Panc1 (cell line): ENCODE results near the gene SPRR2D.

Experiments used
- POLR2AphosphoS5 ChIP-seq: IDR thresholded peaks from 2 replicates; pipeline ENCODE4 v1.6.1; 2012; ENCODE audit warnings: mild to moderate bottlenecking, low read depth, low read length, moderate library complexity
- TF ChIP-seq, protein P1 (sequence below): fragments of 450-650 bp; IDR thresholded peaks from 2 replicates; pipeline ENCODE4 v1.5.1; 2017; ENCODE audit warnings: mild to moderate bottlenecking
- TF ChIP-seq, protein P2 (sequence below), 2 experiments: IDR thresholded peaks; 2 replicates each; pipeline ENCODE4 v1.6.1; 2011 to 2012; ENCODE audit warnings: low read depth in 2 of 2, control low read depth in 1 of 2, low read length in 1 of 2, mild to moderate bottlenecking in 1 of 2, moderate library complexity in 1 of 2; ENCODE audit not compliant: insufficient read depth in 1 of 2

DNA sequence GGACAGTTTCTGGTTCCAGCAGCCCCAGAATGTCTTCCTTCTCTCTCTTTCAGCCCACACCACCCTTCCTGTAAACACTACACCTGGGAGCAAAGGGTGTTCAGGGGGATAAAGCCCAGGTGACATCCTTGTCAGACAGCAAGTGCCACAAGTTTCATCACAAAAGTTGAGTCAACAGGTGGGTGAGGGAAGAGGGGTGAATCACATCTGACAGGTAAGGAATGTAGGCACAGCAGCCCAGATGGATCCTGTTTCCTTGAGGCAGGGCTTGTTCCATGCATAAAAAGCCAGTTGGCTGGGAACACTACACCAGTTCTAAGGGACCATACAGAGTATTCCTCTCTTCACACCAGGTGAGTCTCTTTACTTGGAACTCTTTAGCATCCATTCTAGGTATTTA, 10.0 kb downstream of the SPRR2D start, which contains the start of gene SPRR1B:
- TF ChIP-seq, protein P1, sequence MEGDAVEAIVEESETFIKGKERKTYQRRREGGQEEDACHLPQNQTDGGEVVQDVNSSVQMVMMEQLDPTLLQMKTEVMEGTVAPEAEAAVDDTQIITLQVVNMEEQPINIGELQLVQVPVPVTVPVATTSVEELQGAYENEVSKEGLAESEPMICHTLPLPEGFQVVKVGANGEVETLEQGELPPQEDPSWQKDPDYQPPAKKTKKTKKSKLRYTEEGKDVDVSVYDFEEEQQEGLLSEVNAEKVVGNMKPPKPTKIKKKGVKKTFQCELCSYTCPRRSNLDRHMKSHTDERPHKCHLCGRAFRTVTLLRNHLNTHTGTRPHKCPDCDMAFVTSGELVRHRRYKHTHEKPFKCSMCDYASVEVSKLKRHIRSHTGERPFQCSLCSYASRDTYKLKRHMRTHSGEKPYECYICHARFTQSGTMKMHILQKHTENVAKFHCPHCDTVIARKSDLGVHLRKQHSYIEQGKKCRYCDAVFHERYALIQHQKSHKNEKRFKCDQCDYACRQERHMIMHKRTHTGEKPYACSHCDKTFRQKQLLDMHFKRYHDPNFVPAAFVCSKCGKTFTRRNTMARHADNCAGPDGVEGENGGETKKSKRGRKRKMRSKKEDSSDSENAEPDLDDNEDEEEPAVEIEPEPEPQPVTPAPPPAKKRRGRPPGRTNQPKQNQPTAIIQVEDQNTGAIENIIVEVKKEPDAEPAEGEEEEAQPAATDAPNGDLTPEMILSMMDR = no peak
- TF ChIP-seq, protein P2, sequence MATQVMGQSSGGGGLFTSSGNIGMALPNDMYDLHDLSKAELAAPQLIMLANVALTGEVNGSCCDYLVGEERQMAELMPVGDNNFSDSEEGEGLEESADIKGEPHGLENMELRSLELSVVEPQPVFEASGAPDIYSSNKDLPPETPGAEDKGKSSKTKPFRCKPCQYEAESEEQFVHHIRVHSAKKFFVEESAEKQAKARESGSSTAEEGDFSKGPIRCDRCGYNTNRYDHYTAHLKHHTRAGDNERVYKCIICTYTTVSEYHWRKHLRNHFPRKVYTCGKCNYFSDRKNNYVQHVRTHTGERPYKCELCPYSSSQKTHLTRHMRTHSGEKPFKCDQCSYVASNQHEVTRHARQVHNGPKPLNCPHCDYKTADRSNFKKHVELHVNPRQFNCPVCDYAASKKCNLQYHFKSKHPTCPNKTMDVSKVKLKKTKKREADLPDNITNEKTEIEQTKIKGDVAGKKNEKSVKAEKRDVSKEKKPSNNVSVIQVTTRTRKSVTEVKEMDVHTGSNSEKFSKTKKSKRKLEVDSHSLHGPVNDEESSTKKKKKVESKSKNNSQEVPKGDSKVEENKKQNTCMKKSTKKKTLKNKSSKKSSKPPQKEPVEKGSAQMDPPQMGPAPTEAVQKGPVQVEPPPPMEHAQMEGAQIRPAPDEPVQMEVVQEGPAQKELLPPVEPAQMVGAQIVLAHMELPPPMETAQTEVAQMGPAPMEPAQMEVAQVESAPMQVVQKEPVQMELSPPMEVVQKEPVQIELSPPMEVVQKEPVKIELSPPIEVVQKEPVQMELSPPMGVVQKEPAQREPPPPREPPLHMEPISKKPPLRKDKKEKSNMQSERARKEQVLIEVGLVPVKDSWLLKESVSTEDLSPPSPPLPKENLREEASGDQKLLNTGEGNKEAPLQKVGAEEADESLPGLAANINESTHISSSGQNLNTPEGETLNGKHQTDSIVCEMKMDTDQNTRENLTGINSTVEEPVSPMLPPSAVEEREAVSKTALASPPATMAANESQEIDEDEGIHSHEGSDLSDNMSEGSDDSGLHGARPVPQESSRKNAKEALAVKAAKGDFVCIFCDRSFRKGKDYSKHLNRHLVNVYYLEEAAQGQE (IDR thresholded peaks at IDR 0.05; ENCODE audit: insufficient read depth in 1 of 2, low read depth in 2 of 2, low read length in 1 of 2) = no peak
- no peak for TF ChIP-seq POLR2AphosphoS5
